NCI-H128 (cell line): ENCODE data around the gene ATP13A3.

ENCODE experiments used
- DNase-seq: peaks from one replicate; lab custom pipeline; 2025; ENCODE audit not compliant: unreplicated experiment; lab: John Stamatoyannopoulos, UW

The ATP13A3 gene

GRCh38 chr3:194446172-194446571, 40.6 kb downstream of the ATP13A3 start:
- DNase-seq: no peak

GRCh38 chr3:194443901-194444300, 42.9 kb downstream of the ATP13A3 start:
- DNase-seq: no peak

GRCh38 chr3:194440756-194441155, 46.0 kb downstream of the ATP13A3 start:
- DNase-seq: no peak

GRCh38 chr3:194439881-194440550, 46.8 kb downstream of the ATP13A3 start:
- DNase-seq: no peak

GRCh38 chr3:194434503-194434902, 52.3 kb downstream of the ATP13A3 start:
- no peak for DNase-seq

- DNase-seq: no peak
Observed at GRCh38 chr3:194431554-194431953, 55.2 kb downstream of the ATP13A3 start.

- DNase-seq: no peak
Observed at GRCh38 chr3:194425399-194425798, 61.4 kb downstream of the ATP13A3 start.

- no peak for DNase-seq
Observed at GRCh38 chr3:194424953-194425352, 61.8 kb downstream of the ATP13A3 start.

- DNase-seq: no peak
Observed at GRCh38 chr3:194424373-194424772, 62.4 kb downstream of the ATP13A3 start.

GRCh38 chr3:194423317-194423716, 63.5 kb downstream of the ATP13A3 start:
- no peak for DNase-seq

GRCh38 chr3:194422188-194422587, 64.6 kb downstream of the ATP13A3 start:
- DNase-seq: no peak

- DNase-seq: no peak
Observed at GRCh38 chr3:194418671-194419070, 68.1 kb downstream of the ATP13A3 start.

GRCh38 chr3:194407423-194407822, 79.4 kb downstream of the ATP13A3 start:
- DNase-seq: no peak

- DNase-seq: no peak
Observed at GRCh38 chr3:194405766-194406165, 81.0 kb downstream of the ATP13A3 start.

- peak; percentile 38 for DNase-seq
Observed at GRCh38 chr3:194404365-194405140, 82.2 kb downstream of the ATP13A3 start.

GRCh38 chr3:194401868-194402329, 84.9 kb downstream of the ATP13A3 start:
- no peak for DNase-seq

GRCh38 chr3:194401346-194401745, 85.5 kb downstream of the ATP13A3 start:
- DNase-seq: no peak

- no peak for DNase-seq
Observed at GRCh38 chr3:194399874-194400411, 86.9 kb downstream of the ATP13A3 start.

GRCh38 chr3:194399166-194399565, 87.6 kb downstream of the ATP13A3 start, which contains the start of gene GP5:
Gene GP5, minus strand, starts transcription at chr3:194399266. Its CDS starts 984 bp downstream, at chr3:194398282.
- DNase-seq: no peak

GRCh38 chr3:194397757-194398312, 89.0 kb downstream of the ATP13A3 start:
- no peak for DNase-seq

- no peak for DNase-seq
Observed at GRCh38 chr3:194396859-194397756, 89.7 kb downstream of the ATP13A3 start.
